ENCODE data around the gene KCNQ1.

GRCh38 chr11:2477936-2478335, 33.1 kb downstream of the KCNQ1 start:
- no peak for TF ChIP-seq POLR2A (IDR thresholded peaks at IDR 0.05)
- no peak for TF ChIP-seq CTCF (IDR thresholded peaks at IDR 0.05)

Measured in lower leg skin (tissue), 3 donors.